Measurements from ENCODE around the gene NUP133. TPM values are rescaled to one million over a fixed set of nuclear protein-coding genes. Genes with fewer than 3 reads are reported as not detected.

NUP133 gene
- total and polyA plus RNA-seq, 2 of the 4 experiments (the other 2 are of a cell fraction) = 13.4 to 30.5 TPM

- POLR2A ChIA-PET (ENCODE audit: unreplicated experiment) = no interaction called here
These were observed 18.6 kb upstream of the NUP133 start for GRCh38 chr1:229526695-229527094.

More at GRCh38 chr1:229526695-229527094, 18.6 kb upstream of the NUP133 start:
- intact Hi-C loops (cut with micrococcal nuclease) = no loop called here
- no peak overlapping the region for H3K23ac ChIP-seq (ENCODE audit: low read depth, low read length)
- no peak overlapping the region for H3K18ac ChIP-seq (ENCODE audit: low read depth, low read length)
- peaks cover 5% of the 10 kb centered on the region for H3K9me1 ChIP-seq (ENCODE audit: insufficient read depth, low read length)
- H2BK20ac ChIP-seq (ENCODE audit: low read depth, low read length) = no peak overlapping the region
- no peak overlapping the region for H4K8ac ChIP-seq (ENCODE audit: low read depth in 2 of 2, low read length in 2 of 2)
- peaks cover 2% of the 10 kb centered on the region; the same call in 1 of the 2 replicates for H3K4me1 ChIP-seq (ENCODE audit: control insufficient read depth, insufficient read depth, low read length)
- no CpG with 5 or more reads among the region's 1 CpG for WGBS, 2 experiments (ENCODE audit: extremely low coverage in 2 of 2, insufficient read length in 1 of 2)
- peaks cover 31% of the 10 kb centered on the region for H3K36me3 ChIP-seq (ENCODE audit: control insufficient read depth, insufficient read depth, low read length)
- H3K14ac ChIP-seq (replicated peaks; ENCODE audit: low read depth, low read length) = no peak overlapping the region
- no peak overlapping the region for H2AK9ac ChIP-seq (replicated peaks; ENCODE audit: low read depth, low read length, poor library complexity)
- ATAC-seq (ENCODE audit: low read depth) = no peak
- no peak overlapping the region for H3K4me3 ChIP-seq (ENCODE audit: insufficient read depth, low read depth, low read length)
- dilution Hi-C loops (cut with HindIII; ENCODE audit: low sequenced_read_pairs, unreplicated experiment) = no loop called here
- H2BK15ac ChIP-seq (ENCODE audit: low read depth, low read length) = no peak overlapping the region
- H3K79me1 ChIP-seq (ENCODE audit: low read depth in 1 of 2, low read length in 2 of 2) = no peaks in the 10 kb centered on the region
- no peak for DNase-seq
- H3K4me2 ChIP-seq (ENCODE audit: low read depth, low read length) = no peak overlapping the region
- H3K27ac ChIP-seq (ENCODE audit: insufficient read depth, low read length) = no peak overlapping the region
- H2BK120ac ChIP-seq (ENCODE audit: low read depth, low read length) = no peak overlapping the region
- no peak overlapping the region for H3K4ac ChIP-seq (ENCODE audit: low read depth, low read length)
- H2AK5ac ChIP-seq (ENCODE audit: low read depth, low read length) = no peak overlapping the region
- H4K91ac ChIP-seq (ENCODE audit: insufficient read depth, low read depth, low read length) = no peak overlapping the region
- no peak overlapping the region for H2AFZ ChIP-seq (replicated peaks; ENCODE audit: low read length, poor library complexity)
- CTCF ChIA-PET = interaction anchor here (0.6 kb wide), 1 partner anchor 37 kb away, joined by 3 read pairs; no protein-coding TSS in a partner anchor
- no peak overlapping the region for H3K9ac ChIP-seq (ENCODE audit: low read depth, low read length)
- H4K5ac ChIP-seq (ENCODE audit: low read depth, low read length) = no peak overlapping the region
- no peaks in the 10 kb centered on the region for H4K20me1 ChIP-seq (ENCODE audit: insufficient read depth, low read length)
- no peak overlapping the region for H3K56ac ChIP-seq (ENCODE audit: extremely low read depth, insufficient read depth, low read length)
- H2BK5ac ChIP-seq (ENCODE audit: low read depth, low read length, poor library complexity, severe bottlenecking) = no peak overlapping the region
- TF ChIP-seq FOS (IDR thresholded peaks at IDR 0.05; ENCODE audit: low read depth, low read length) (no peak), RFX5 (IDR thresholded peaks at IDR 0.05; ENCODE audit: low read depth, low read length) (no peak), ELK1 (IDR thresholded peaks at IDR 0.05; ENCODE audit: borderline replicate concordance, low read depth, low read length) (no peak), BHLHE40 (IDR thresholded peaks at IDR 0.05; ENCODE audit: low read depth, low read length) (no peak), RCOR1 (IDR thresholded peaks at IDR 0.05; ENCODE audit: insufficient replicate concordance, low read length) (no peak), NFE2L2 (IDR thresholded peaks at IDR 0.05; ENCODE audit: low read depth, low read length) (no peak), RAD21 (IDR thresholded peaks at IDR 0.05; ENCODE audit: low read length) (no peak)
- TF ChIP-seq, protein P1, sequence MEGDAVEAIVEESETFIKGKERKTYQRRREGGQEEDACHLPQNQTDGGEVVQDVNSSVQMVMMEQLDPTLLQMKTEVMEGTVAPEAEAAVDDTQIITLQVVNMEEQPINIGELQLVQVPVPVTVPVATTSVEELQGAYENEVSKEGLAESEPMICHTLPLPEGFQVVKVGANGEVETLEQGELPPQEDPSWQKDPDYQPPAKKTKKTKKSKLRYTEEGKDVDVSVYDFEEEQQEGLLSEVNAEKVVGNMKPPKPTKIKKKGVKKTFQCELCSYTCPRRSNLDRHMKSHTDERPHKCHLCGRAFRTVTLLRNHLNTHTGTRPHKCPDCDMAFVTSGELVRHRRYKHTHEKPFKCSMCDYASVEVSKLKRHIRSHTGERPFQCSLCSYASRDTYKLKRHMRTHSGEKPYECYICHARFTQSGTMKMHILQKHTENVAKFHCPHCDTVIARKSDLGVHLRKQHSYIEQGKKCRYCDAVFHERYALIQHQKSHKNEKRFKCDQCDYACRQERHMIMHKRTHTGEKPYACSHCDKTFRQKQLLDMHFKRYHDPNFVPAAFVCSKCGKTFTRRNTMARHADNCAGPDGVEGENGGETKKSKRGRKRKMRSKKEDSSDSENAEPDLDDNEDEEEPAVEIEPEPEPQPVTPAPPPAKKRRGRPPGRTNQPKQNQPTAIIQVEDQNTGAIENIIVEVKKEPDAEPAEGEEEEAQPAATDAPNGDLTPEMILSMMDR (conservative IDR thresholded peaks at IDR 0.05; ENCODE audit: low read depth, low read length) = no peak
- TF ChIP-seq, protein P2, sequence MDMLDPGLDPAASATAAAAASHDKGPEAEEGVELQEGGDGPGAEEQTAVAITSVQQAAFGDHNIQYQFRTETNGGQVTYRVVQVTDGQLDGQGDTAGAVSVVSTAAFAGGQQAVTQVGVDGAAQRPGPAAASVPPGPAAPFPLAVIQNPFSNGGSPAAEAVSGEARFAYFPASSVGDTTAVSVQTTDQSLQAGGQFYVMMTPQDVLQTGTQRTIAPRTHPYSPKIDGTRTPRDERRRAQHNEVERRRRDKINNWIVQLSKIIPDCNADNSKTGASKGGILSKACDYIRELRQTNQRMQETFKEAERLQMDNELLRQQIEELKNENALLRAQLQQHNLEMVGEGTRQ (IDR thresholded peaks at IDR 0.05; ENCODE audit: low read depth, low read length) = no peak
- H3K27me3 ChIP-seq (ENCODE audit: control insufficient read depth, insufficient read depth, low read length) = no peaks in the 10 kb centered on the region
- in situ Hi-C loops (cut with MboI; ENCODE audit: low sequenced_read_pairs) = no loop called here
- BruUV-seq (replicated peaks) = no TSS peak
- H3K9me3 ChIP-seq (ENCODE audit: control insufficient read depth, insufficient read depth, low read length) = no peaks in the 10 kb centered on the region
